Measurements from ENCODE around the gene RFNG.
A peak's percentile ranks its signal among the peaks of the same experiment; 100 is the strongest.
"Not testable (repeated sequence)": the region's sequence is repeated elsewhere in the genome, so short reads cannot be mapped to it uniquely, and the experiment has no call there.

Gene RFNG

GRCh38 chr17:82041144-82041814 lies 10.3 kb downstream of the RFNG start:
- DNase-seq = no peak

DNA sequence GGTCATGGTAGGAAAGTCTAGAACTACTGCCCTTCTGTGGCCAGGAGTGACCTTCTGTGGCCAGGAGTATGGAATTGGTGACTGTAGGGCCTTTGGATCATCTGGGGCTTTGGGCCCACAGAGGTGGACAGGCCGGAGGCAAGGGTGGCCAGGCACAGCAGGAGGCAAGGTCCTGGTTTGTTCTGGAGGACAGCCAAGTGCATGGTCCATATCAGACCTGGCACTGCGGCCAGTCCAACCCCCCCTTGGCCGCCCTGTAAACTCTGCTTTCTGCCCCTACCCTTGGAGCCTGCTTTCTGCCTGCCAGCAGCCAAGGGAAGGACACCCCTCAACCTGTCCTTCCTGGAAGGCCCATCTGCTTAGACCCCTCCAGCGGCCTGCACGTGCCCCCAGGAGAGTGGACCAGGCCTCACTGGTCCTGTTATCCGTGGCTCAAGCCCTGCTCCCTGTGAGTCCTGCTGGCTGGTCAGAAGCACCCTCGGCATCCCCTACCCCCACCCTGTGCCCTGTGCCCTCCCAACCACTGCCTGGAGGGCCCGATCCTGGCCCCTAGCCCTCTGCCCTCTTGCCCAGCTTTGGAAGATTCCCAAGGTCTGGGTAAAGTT lies 11.8 kb downstream of the RFNG start:
- DNase-seq = no peak

GRCh38 chr17:82038796-82039409 lies 12.7 kb downstream of the RFNG start:
- DNase-seq = not testable (repeated sequence)

DNA sequence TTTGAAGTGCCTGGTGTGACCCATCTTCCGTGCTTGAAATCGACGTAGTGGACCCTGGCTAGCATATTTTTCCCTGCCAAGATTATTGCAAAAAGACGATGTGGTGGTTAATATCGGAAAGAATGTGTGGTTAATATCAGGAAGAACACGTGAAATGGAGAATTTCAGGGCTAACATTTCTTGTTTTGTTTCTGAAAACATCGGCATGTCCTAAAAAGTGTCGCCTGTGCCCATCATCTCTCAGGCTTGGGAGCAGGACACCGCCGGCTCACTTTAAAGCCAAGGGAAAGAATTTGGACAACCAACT lies 13.8 kb downstream of the RFNG start:
- DNase-seq = no peak

GRCh38 chr17:82037092-82037888 lies 14.3 kb downstream of the RFNG start, which contains the start of gene DCXR:
DCXR (minus strand) TSS chr17:82037697; CDS start chr17:82037682, 15 bp downstream.
- DNase-seq = peak; percentile 98

GRCh38 chr17:82036634-82037091 lies 14.9 kb downstream of the RFNG start:
- DNase-seq = no peak

GRCh38 chr17:82035956-82036633 lies 15.5 kb downstream of the RFNG start:
- DNase-seq = no peak

DNA sequence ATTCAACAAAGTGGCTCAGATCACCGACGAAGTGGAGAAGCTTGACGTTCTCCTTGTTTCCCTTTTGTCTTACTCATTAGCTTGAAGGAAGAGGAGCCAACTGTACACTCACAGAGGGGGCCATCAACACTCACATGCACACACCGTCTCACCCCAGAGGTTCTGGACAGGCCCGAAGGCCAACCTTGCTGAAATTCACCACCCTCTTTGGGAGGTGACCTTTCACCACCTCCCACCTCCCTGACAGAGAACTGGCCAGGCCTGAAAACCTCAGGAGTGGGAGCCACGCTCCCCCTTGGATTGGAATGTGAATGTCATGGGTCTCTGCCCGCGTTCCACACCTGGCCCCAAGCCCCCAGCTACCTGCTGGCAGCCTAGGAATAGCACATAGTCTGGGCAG lies 16.1 kb downstream of the RFNG start:
- no peak for DNase-seq

GRCh38 chr17:82034371-82035011 lies 17.1 kb downstream of the RFNG start:
- no peak for DNase-seq

DNA sequence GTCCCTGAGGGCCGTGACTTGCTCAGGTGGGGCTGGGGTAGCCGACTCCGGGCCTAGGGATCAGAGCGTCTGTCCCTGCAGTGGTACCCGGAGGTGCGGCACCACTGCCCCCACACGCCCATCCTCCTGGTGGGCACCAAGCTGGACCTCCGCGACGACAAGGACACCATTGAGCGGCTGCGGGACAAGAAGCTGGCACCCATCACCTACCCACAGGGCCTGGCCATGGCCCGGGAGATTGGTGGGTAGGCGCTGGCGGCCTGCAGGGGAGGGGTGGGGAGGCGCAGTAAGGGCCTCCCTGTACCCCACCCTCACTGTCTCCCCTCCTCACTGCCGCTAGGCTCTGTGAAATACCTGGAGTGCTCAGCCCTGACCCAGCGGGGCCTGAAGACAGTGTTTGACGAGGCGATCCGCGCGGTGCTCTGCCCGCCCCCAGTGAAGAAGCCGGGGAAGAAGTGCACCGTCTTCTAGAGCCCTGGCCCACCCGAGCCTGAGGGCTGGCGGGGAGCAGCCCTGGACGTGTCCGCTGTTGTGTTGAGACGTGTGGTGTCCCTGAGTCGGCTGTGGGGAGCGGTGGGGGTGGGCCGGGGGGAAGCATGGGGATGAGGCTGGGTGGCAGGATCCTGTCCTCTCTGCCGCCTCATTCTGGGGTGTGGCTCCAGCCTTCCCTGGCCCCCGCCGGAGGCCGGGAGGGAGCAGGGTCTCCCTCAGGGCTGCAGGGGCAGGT lies 18.1 kb downstream of the RFNG start:
- no peak for DNase-seq

DNA sequence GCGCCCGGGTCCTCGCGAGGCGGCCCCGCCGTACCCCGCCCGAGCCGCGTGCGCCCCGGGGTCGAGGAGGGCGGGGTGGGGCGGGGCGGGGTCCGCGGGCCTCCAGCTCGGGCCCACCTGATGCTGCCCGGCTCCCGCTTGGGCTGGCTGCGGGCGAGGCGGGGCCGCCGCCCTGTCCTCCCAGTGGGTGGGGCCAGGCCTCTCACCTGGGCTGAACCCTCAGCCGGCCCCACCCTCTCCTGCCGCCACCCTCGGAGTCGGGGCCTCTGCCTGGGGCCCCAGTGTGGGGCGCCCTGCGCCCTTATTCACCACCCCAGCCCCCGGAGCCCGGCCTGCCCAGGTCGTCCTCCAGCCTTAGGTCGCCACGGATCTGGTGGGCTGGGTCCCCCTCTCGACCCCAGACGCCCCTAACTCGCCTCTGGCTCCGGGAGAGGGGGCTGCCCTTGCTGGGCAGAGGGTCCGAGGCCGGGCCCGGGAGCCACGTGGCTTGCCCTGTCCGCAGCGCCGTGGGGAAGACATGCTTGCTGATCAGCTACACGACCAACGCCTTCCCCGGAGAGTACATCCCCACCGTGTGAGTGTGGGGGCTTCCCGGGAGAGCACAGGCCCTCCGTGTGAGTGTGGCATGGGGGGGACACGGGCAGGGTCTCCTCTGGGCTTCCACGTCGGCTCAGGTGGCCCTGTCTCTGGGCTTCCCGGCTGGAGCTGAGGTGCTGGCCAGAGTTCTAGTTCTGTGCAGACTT lies 19.6 kb downstream of the RFNG start:
- DNase-seq = peak; percentile 26

DNA sequence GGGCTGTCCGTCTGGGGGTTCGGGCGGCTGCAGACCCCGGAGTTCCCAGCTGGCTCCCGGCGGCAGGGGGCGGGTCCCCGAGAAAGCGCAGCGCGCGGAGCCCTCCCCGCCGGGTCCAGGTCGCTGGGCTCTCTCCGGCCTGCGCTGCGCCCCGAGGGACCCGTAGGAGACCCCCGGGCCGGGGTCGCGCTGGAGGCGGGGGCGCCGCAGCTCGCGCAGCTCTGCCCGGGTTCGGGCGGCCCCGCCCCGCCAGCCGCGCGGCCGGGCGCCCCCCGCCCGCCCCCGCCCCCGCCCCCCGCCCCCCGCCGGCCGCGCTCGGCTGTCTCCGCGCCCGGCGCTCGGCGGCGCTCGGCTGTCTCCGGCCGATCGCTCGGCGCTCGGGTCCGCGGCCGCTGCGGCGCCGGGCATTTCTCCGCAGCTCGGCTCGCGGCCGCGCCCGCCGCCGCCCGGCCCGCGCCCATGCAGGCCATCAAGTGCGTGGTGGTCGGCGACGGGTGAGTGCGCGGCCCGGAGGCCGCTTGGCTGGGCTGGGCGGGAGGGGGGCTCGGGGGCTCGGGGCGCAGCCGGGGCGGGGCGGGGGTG lies 20.2 kb downstream of the RFNG start, which contains the start of gene RAC3:
TSS of gene RAC3 (plus strand) at position 376 of the 582 bp plus-strand sequence. CDS start at position 460, 84 bp downstream.
- peak; percentile 74 for DNase-seq

DNA sequence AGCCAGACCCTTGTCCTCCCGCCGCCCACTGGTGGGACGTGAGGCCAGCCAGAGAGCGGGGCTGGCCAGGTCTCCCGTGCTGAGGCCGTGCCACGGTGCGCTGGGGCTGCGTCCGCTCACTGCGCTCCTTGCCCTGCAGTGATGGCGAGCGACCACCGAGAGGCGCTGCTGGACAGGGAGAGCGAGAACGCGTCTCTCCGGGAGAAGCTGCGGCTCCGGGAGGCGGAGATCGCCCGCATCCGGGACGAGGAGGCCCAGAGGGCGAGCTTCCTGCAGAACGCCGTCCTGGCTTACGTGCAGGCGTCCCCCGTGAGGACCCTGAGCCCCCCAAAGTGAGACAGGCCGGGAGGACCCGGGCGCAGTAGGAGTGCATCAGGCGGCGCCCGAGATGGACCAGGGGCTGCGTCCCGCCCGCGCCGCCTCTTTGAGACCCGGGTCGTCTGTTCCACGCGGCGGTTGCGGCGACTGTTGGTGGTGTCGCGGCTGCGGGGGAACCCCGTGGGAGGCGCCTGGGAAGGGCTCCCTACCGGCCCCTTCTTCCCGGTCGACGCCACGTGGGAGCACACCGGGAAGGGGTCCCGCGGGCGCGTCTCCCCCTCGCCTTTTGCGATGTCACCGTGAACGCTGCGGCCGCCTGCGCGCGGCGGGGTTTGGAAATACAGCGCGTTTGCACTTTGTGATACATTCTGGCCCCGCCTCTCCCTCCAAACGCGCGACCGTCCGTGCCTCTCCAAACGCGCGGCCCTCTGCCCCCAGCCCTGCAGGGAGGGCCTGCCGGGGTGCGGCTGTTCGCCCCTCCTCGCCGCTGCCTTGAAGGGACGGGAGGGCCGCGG lies 20.9 kb downstream of the RFNG start:
- peak; percentile 92 for DNase-seq

- no peak for DNase-seq
Measured at GRCh38 chr17:82029990-82030469, 21.6 kb downstream of the RFNG start.

GRCh38 chr17:82029391-82029790 lies 22.2 kb downstream of the RFNG start:
- DNase-seq = no peak

GRCh38 chr17:82028966-82029365 lies 22.6 kb downstream of the RFNG start:
- DNase-seq = no peak

GRCh38 chr17:82028246-82028645 lies 23.4 kb downstream of the RFNG start:
- no peak for DNase-seq

- DNase-seq = no peak
Measured at GRCh38 chr17:82025401-82026107, 26.1 kb downstream of the RFNG start.

DNA sequence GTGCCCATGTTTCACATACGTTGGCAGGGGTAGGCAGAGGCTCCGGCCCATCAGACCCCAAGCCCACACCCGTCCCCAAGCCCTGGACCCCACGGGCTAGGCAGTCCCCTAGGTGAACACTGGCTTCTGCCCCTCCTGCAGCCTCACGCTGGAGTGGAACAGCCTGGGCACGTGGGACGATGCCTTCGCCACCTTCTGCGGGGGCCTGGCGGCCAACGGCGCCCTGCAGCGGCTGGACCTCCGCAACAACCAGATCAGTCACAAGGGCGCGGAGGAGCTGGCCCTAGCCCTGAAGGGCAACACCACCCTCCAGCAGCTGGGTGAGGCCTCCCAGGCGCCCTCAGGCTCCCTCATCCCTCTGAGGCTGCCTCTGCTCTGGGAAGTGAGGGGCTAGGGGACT lies 26.8 kb downstream of the RFNG start:
- DNase-seq = no peak

All from eye (tissue), 1 donor.